Limb (tissue), 2 donors: ENCODE data around the gene SLC12A2.
A peak's percentile ranks its signal among the peaks of the same experiment; 100 is the strongest.

Source experiments
- DNase-seq, 2 donors: peaks; one replicate each; pipeline ENCODE4 v3.0.0-alpha.2; 2016; ENCODE audit errors: extremely low spot score in 2 of 2

The SLC12A2 gene

DNA sequence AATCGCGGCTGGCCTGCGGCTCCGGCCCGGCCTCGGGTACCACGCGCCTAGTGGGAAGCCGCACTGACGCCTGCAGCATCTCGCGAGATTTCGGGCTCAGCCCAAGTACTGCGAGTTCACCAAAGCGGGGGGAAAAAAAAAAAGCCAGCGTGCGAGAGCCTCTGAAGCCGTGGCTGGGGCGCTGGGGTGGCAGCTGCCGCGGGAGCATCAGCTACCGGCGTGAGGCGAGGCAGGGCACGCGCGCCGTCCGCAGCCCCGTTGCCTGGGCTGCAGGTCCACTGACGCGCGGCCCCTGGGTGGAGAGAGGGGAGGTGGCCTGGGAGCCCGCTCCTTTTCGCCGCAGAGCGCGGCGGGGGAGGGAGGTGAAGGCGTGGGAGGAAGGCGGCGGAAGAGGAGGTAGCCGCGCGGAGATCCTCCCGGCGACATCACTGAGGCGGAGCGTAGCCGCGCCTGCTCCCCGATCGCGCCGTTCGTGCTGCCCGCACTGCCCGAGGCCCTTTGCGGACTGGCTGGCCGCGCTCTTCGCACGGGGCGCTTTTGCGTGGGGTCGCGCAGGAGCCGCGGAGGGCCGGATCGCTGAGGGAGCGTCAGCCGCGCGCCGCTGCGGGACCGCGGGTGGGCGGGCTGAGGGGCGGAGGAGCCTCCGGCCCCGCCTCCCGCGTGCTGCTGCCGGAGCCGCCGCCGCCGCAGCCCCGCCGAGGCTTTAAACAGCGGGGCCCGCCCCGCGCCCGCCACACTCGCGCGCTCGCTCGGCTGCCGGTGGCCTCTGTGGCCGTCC is at the start of gene SLC12A2:
Gene SLC12A2, plus strand, starts transcription at position 734 of the 778 bp plus-strand sequence. CDS start 189 bp downstream, outside the sequence.
- peak; percentile 92 to 94 for DNase-seq

DNA sequence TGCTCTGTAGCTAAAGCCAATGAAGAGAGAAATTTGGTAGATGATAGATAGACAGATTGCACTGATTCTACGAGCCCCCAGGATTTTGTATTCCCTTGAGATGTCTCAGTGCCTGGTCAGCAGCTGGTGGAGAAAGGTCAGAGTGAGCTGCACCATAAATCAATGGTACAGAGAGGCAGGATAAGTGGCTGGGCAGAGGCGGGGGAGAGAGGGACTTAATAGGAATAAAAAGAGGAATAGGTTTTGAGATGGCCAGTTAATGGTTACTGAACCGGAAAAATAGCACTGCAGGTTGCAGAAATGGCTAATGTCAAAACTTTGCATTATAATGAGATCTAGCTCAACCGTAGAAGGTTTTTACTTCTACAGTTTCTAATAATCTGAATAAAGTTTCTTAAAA is 47.9 kb upstream of the SLC12A2 start:
- DNase-seq, result no peak

DNA sequence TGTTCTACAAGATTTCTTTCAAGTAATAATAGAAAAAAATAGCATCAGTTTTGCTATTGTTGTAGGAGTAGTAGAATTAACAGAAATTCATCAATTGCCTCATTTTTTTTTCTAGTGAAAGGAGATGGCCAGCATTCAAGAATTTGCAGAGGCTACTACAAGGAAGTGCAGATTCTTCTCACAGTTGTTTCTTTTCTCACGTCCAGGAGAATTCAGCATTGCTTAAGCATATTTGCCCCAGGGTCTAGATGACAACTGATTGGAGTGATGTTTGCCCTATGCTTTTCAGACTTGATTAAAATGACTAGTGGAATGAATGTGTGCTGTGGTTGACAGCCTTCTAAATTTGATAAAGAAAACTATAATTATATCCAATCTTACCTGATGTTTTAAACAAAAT is 46.6 kb upstream of the SLC12A2 start:
- no peak for DNase-seq

DNA sequence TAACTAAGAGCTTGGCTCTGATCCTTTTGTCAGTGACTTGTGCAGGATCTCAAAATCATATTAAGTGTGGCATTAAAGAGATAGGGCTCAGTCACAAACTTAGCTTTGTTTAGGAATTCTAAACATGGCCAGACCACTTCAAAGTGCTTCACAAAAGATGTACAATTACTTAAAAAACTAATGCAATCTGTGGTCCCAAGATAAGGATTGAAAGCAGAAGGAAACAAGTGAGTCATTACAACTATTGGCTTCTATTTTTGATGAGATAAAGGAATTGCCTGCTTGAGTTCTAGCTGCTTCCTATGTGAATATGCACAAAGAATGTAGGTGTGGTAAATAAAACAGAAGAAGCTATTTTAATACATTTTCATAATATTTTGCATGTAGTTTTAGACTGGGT is 44.9 kb upstream of the SLC12A2 start:
- no peak for DNase-seq

DNA sequence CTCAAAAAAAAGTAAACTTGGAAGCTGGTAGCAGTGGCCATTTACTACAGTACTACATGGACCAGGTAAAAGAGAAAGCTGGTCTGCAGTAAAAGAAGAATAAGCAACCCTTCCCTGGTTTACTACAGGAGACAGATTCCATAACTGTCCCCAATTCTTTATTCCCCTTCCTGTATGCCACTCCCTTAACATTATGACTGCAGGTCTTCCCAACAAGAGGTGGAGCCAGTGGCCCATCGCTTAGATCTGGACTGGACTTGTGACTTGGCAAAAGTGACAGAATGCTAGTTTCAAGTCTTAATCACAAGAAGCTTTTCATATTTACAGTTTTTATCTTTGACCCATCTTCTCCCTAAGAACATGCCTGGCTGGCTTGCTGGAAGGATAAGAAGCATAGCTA is 42.6 kb upstream of the SLC12A2 start:
- no peak for DNase-seq

DNA sequence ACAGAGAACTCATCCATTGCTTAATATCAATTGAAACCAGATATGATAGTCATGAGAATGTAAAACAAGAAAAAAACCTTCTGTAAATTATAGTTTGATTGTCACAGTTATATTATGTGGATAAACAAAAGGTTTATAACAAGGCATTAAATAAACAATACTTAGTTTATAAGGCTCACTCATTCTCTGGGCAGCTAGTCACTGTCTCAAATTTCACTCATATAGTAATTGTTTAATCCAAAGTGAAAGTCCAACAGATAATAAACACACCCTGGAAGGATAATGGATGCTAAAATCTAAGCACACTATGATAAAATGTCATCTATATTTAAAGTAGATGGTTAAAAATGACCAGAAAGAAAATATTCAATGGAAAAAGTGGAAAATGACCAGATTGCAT is 30.8 kb upstream of the SLC12A2 start:
- no peak for DNase-seq

DNA sequence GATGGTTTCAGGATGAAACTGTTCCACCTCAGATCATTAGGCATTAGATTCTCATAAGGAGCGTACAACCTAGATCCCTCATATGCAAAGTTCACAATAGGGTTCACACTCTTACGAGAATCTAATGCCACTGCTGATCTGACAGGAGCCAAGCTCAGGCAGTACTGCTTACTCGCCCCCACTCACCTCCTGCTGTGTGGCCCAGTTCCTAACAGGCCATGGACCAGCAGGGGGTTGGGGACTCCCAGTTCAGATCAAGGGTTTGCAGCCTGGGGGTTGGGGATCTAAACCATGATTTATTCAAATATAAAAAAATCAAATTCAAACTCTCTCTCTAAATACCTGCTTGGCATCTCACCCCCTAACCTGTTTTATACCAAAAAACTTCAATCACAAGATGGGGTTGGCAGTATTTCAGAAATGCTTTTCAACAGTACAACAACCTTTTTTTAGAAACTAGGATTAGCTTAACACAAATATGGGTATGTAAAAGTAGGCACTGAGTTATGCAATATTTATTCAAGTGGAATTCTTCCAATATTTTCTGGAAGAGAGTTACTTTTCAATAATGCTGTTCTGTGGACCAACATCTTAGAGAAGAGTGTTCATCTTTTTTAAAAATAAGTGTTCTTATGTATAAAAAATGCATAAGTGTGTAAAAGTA is 30.1 kb upstream of the SLC12A2 start:
- DNase-seq, result no peak

DNA sequence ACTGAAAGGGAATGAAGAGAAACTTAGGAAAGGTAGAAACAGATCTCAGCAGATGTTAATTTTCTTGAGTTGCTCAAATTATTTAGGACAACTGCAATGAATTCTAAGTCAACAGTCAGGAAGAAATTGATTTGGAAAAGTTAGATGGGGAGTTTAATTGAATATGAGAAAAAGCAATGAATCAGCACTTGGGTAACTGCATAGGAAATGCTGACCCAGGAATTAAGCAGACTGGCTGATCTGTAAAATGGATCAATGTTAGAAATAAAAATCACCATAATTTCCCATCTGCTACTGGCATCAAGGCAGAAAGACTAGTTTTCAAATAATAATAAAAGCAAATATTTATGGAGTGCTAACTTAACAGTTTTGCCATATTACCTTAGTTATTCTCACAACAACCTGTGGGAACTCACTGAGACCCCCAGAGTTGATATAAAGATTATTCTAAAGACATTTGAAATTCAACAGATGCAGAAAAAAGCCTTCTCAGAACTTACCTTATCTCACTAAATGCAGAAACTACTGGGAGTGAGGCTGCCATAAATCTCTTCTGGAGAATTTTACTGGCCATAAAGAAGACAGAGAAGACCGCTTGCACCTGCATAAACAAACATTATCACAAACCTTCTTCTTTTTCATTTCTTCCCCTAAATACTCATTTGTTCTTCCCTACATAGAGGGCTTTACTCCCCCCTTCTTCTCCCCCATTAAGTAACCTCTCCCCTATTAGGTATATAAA is 22.8 kb upstream of the SLC12A2 start:
- DNase-seq, result no peak

DNA sequence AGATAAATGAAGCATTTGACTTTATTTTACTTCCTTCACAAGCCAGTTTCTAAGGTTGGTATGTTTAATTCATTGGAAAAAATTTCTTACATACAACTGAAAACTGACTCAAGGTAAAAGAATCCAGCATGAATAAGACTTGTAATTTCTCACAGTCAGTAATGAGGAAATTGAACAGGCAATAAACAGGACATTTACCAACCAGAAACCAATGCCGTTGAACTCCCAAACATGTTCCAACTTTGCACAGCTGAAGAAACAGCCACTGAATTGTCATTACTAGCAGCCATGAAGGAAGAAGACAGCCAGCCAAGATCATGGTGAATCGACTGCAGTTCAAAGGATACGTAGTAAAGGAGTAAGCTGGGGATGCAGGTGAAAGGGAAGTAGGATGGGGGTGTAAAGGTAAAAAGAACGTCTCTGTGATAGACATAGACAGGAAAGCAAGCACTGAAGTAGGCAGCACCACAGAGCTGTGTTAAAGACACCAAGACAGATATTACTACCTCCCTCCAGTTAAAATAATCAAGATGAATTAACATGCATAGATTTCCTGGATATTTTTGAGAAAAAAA is 21.3 kb upstream of the SLC12A2 start:
- DNase-seq, result no peak

DNA sequence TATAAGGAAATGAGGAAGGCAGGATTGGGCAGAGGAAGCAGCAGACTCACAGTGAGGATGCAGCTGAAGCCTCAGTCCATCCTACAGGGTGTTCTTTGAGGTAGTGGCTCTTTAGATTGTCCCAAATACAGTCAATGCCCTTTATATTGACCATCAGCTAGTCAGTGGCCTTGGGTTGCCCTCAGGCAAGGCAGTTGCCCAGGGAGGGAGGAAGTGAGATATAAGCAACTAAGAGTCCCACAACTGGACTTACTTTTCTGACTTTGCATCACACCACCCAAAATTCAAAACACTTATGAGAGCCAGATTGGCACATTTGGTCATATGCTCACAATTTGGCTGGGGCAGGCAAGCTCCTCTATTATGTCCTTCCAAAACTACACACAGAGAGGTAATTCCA is 9.4 kb upstream of the SLC12A2 start:
- DNase-seq, result no peak

DNA sequence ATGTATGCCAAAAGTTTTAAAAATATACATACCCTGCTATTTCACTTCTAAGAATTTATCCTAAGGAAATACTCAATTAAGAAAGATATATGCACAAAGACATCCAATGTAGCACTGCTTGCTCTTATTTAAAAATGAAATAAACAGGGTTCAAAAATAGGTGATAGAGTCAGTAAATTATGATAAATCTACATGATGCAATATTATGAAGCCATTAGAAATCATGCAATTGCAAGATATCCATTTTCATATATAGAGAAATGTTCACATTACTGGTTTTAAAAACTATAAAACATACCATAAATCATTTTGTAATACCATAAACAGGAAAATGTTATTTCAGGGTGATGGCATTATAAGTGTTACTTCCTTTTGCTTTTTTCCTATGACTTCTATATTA is 8.6 kb upstream of the SLC12A2 start:
- DNase-seq, result no peak

DNA sequence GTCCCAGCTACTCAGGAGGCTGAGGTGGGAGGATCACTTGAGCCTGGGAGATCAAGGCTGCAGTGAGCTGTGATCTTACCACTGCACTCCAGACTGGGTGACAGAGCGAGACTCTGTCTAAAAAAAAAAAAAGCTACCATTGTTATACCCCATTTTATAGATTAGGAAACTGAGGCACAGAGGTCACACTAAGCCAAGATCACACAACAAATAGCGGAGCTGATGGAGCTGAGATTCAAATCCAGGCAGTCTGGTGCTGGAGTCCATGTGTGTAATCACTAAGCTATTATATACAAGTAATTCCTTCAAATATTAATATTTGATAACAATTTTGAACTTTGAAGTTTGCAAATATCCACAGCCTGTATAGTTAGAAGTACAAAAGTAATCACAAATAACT is 6.0 kb upstream of the SLC12A2 start:
- DNase-seq, result no peak

DNA sequence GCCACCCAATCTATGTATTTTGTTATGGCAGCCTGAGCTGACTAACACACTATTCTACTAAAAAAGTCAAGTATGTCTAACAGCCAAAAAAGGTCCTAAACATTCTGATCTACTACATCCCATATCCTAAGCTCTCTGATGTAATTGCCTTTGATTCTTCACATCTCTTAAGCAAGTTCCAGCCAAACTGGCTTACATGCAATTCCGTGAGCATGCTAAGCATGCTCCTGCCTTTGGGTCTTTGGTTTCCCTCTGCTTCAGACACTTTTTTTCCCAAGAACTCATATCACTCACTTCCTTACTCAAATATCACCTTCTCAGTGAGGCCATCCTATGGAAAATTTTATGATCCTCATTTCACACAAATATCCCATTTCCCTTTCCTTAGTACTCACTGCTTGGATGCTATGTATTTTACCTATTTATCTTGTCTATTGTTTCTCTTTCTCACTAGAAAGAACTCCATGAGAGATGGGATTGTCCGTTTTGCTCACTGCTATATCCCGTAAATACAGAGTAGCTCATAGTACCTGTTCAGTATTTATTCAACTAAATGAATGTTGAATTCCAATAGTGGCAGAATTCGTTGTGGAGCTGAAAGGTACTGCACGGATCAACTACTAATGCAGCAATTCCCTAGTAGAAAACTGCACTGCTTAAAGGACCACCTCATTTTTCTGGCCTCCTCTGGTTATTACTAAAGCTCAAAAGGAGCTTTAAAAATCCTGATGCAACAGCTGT is 2.3 kb upstream of the SLC12A2 start:
- no peak for DNase-seq

DNA sequence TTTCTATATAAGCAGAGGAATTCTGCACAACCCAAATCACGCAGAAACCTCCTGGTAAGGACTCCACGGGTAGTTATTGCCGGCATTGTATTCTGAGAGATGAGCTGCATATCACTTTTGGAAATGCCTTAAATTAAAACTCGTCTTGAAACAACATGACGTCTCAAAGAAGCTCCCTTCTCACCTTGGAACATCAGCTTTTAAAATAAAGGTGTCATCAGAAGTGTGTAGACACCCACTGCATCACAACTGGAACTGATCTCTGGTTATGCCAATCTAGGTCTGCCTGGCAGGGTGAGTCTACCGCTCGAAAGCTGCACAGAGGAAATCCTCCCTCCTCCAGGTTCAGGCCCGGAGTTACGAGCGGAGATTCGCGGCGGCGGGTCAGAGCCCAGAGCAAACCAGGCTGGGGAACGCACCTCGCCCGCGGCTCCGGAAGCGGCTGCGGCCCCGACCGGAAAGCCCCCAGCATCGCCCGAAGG is 974 bp upstream of the SLC12A2 start:
- DNase-seq, result no peak

DNA sequence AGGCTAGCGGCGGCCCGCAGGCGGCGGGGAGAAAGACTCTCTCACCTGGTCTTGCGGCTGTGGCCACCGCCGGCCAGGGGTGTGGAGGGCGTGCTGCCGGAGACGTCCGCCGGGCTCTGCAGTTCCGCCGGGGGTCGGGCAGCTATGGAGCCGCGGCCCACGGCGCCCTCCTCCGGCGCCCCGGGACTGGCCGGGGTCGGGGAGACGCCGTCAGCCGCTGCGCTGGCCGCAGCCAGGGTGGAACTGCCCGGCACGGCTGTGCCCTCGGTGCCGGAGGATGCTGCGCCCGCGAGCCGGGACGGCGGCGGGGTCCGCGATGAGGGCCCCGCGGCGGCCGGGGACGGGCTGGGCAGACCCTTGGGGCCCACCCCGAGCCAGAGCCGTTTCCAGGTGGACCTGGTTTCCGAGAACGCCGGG is 253 bp downstream of the SLC12A2 start:
- no peak for DNase-seq

DNA sequence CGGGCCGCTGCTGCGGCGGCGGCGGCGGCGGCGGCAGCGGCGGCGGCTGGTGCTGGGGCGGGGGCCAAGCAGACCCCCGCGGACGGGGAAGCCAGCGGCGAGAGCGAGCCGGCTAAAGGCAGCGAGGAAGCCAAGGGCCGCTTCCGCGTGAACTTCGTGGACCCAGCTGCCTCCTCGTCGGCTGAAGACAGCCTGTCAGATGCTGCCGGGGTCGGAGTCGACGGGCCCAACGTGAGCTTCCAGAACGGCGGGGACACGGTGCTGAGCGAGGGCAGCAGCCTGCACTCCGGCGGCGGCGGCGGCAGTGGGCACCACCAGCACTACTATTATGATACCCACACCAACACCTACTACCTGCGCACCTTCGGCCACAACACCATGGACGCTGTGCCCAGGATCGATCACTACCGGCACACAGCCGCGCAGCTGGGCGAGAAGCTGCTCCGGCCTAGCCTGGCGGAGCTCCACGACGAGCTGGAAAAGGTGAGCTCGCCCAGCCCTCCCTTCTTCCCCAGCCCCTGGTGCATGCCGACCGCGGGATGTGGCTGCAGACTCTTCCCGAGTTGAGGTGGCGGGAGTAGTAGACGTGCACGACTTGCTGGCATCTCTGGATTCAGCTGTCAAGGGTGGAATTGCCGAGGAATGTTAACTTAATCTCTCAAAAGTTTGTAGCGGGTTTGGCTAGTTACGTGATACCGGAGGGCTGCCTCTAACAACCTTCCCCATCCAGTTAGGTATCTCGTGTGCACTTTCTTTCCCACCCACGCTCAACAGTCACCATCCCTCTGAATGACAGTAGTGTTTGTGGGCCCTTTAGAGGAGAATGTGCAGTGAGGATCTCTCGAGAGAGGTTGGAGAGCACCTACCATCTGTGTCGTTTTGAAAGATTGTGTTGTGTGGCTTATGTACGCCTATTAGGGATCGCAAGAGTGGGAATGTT is 932 bp downstream of the SLC12A2 start:
- DNase-seq, result peak; percentile 18 to 71

DNA sequence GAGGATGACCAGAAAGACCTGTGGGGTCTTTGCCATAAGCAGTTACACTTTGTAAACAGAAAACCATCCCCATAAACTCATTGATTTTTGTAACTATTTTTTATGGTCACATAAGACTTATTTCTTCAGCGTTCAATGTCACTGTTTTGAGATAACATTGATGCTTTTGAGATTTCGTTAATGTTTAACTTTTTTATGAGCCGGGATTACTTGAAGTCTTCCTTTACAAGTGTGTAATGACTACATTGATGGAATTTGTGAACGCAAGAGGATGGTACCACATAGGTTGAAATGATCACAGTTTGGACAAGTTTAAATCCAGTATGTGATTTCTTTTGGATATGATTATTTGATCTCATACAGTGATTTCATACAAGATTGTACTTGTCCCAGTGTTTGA is 1.8 kb downstream of the SLC12A2 start:
- DNase-seq, result no peak

DNA sequence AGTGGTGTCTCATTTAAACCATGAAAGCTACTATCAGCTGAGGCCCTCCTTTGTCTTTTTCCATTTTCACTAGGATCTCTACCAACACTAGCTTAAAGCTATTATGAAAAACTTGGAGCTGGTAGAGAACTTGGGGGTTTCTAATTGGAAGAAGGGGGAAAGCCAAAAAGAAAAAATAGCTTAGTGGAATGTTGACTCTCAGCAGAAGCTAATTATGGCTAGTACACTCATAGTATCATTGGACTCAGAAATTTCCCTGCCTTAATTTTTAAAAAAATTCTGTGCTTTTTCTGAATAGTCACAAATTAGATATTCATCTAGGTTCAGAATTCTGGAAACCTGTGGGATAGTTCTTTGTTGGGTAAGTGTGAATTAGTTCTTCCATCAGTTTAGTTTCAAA is 8.0 kb downstream of the SLC12A2 start:
- no peak for DNase-seq

DNA sequence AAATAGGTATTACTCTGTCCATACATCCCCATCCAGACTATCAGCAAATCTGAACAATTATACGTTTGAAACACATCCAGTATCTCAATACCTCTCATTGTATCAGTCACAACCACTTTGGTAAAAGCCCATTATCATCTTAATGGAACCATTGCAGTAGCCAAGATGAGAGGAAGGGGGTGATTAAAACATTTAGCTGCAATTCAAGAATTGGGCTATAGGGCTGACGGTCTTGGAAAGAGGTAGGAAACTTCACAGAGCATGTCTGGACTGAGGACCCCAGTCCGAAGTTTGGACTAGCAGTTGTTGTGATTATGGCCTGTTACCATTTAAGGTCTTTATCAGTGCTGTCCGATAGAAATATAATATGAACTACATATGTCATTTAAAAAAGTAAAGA is 8.6 kb downstream of the SLC12A2 start:
- no peak for DNase-seq

DNA sequence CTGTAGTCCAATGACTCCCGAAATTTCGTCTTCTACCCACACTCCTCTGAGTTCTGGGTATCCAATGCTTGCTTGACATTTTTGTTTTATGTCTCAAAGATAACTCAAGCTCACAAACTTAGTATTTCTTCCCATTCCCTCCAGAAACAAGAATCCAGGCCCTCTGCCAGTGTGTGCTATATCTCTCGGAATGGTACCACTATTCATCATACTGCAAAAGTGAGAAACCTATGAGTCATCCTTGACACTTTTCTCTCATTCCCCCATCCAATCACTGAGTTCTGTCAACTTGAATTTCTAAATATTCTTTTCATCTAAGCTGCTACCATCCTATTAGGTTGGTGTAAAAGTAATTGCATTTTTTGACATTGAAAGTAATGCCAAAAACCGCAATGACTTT is 9.8 kb downstream of the SLC12A2 start:
- no peak for DNase-seq
